Stimulated activated CD4-positive, alpha-beta T cell treated with anti-CD3 and anti-CD28 coated beads, TNF-alpha, amount 100 ng/mL, for 4 hours (primary cell): ENCODE data around the gene MBD3L1.

Source experiments
- DNase-seq, 3 experiments: peaks; one replicate each; pipeline ENCODE4 v3.0.0-alpha.2; 2020; ENCODE audit warnings: low read depth in 3 of 3

MBD3L1 gene

GRCh38 chr19:8880868-8881488 lies 48.8 kb downstream of the MBD3L1 start:
- no peak for DNase-seq

- no peak for DNase-seq
These were observed 49.3 kb downstream of the MBD3L1 start for GRCh38 chr19:8881512-8881911.

- DNase-seq: no peak
These were observed 52.2 kb downstream of the MBD3L1 start for GRCh38 chr19:8884416-8884815.

- no peak for DNase-seq
These were observed 55.2 kb downstream of the MBD3L1 start for GRCh38 chr19:8887364-8887763.

- no peak for DNase-seq
These were observed 58.1 kb downstream of the MBD3L1 start for GRCh38 chr19:8890260-8890659.
